B cell (primary cell): ENCODE measurements around the gene NIPAL4. TPM values are rescaled to one million over a fixed set of nuclear protein-coding genes. Genes with fewer than 3 reads are reported as not detected.

Source experiments
- ATAC-seq: fragments of 200-7000 bp; cut with Tn5 transposase; one replicate; pipeline ENCODE4 v1.10.0; 2021; ENCODE audit warnings: low read depth, mild to moderate bottlenecking, moderate number of reproducible peaks, moderate library complexity
- CTCF ChIA-PET: fragments of 350-600 bp; sonication (Branson Sonifier 250); formaldehyde crosslinking; loops from one replicate; lab custom pipeline; 2021; ENCODE audit warnings: antibody characterized with exemption, inconsistent platforms; lab: Charles Lee
- POLR2A ChIA-PET: fragments of 350-600 bp; sonication (Branson Sonifier 250); formaldehyde crosslinking; loops from one replicate; lab custom pipeline; 2021; ENCODE audit warnings: antibody characterized with exemption; lab: Charles Lee
- DNase-seq: peaks from one replicate; pipeline ENCODE4 v3.0.0; 2013
- H2AFZ ChIP-seq: 2 replicates; pipeline ENCODE4 v1.6.1; 2012; ENCODE audit warnings: mild to moderate bottlenecking, low read depth, low read length; ENCODE audit not compliant: insufficient read depth, poor library complexity, severe bottlenecking
- H3K27ac ChIP-seq, 2 donors: 1 replicate in 1 of 2; 2 replicates in 1 of 2; pipeline ENCODE4 v1.5.1; 2012 to 2013; ENCODE audit warnings: low read length in 2 of 2, mild to moderate bottlenecking in 2 of 2, moderate library complexity in 1 of 2
- H3K27me3 ChIP-seq, 4 experiments: fragments of 200-600 bp in 1 of 4; sonication (generic) in 1 of 4; replicated peaks in 1 of 4; 1 replicate in 2 of 4; 2 replicates in 2 of 4; pipeline versions ENCODE4 v1.6.1 to v1.7.0; 2013 to 2016; ENCODE audit warnings: low read length in 3 of 4, mild to moderate bottlenecking in 2 of 4, mixed read lengths in 1 of 4, moderate library complexity in 1 of 4; ENCODE audit not compliant: insufficient read depth in 4 of 4, control insufficient read depth in 3 of 4; ENCODE audit errors: control extremely low read depth in 1 of 4
- H3K36me3 ChIP-seq, 2 experiments: replicated peaks in 1 of 2; 1 replicate in 1 of 2; 2 replicates in 1 of 2; pipeline versions ENCODE4 v1.6.1 to v1.7.1; 2013; ENCODE audit warnings: low read length in 1 of 2; ENCODE audit not compliant: insufficient read depth in 2 of 2, control insufficient read depth in 1 of 2; ENCODE audit errors: control extremely low read depth in 1 of 2, extremely low read depth in 1 of 2
- H3K4me1 ChIP-seq, 2 donors: fragments of 200-600 bp in 1 of 2; sonication (generic) in 1 of 2; 1 replicate in 1 of 2; 2 replicates in 1 of 2; pipeline versions ENCODE4 v1.5.1 to v1.6.1; 2013 to 2017; ENCODE audit warnings: low read length in 2 of 2; ENCODE audit not compliant: control insufficient read depth in 2 of 2, insufficient read depth in 2 of 2
- H3K4me2 ChIP-seq: replicated peaks from 2 replicates; pipeline ENCODE3; 2012; ENCODE audit warnings: mild to moderate bottlenecking, low read depth, low read length; ENCODE audit not compliant: poor library complexity, severe bottlenecking
- H3K4me3 ChIP-seq, 5 experiments: fragments of 200-600 bp in 1 of 5; sonication (generic) in 1 of 5; 1 replicate in 3 of 5; 2 replicates in 2 of 5; pipeline versions ENCODE4 v1.5.1 to v1.7.0; 2011 to 2016; ENCODE audit warnings: low read length in 4 of 5, mild to moderate bottlenecking in 4 of 5, low read depth in 2 of 5, control low read depth in 1 of 5, moderate library complexity in 1 of 5; ENCODE audit not compliant: insufficient read depth in 1 of 5; ENCODE audit errors: control extremely low read depth in 1 of 5, extremely low read depth in 1 of 5
- H3K79me2 ChIP-seq: fragments of 200-600 bp; sonication (generic); one replicate; pipeline ENCODE4 v1.6.0; 2016; ENCODE audit warnings: low read length; ENCODE audit not compliant: control insufficient read depth, insufficient read depth
- H3K9ac ChIP-seq: fragments of 200-600 bp; sonication (generic); 2 replicates; pipeline ENCODE4 v1.6.1; 2017; ENCODE audit warnings: mild to moderate bottlenecking, low read length, moderate library complexity
- H3K9me3 ChIP-seq, 3 donors: one replicate each; pipeline versions ENCODE4 v1.6.1 to v1.7.1; 2013; ENCODE audit warnings: low read length in 2 of 3; ENCODE audit not compliant: control insufficient read depth in 2 of 3, insufficient read depth in 1 of 3; ENCODE audit errors: control extremely low read depth in 1 of 3
- H4K20me1 ChIP-seq: 2 replicates; pipeline ENCODE4 v1.6.0; 2012; ENCODE audit warnings: mild to moderate bottlenecking, low read length; ENCODE audit not compliant: insufficient read depth, control insufficient read depth, poor library complexity, severe bottlenecking
- H3K27ac Mint-ChIP-seq: one replicate; pipeline ENCODE4 v1.8.0; 2021; ENCODE audit warnings: mixed read lengths
- H3K27me3 Mint-ChIP-seq: one replicate; pipeline ENCODE4 v1.8.0; 2021; ENCODE audit warnings: mixed read lengths
- H3K4me1 Mint-ChIP-seq: one replicate; pipeline ENCODE4 v1.8.0; 2021; ENCODE audit warnings: mixed read lengths
- H3K4me3 Mint-ChIP-seq: one replicate; pipeline ENCODE4 v1.8.0; 2021; ENCODE audit warnings: mixed read lengths
- H3K9me3 Mint-ChIP-seq: one replicate; pipeline ENCODE4 v1.8.0; 2022; ENCODE audit warnings: mixed read lengths; ENCODE audit not compliant: insufficient read depth
- EZH2 ChIP-seq: IDR thresholded peaks from 2 replicates; pipeline ENCODE4 v1.6.1; 2012; ENCODE audit warnings: borderline replicate concordance, low read depth, mild to moderate bottlenecking, moderate library complexity, low read length; ENCODE audit not compliant: insufficient read depth, poor library complexity, severe bottlenecking
- WGBS: methylation state at CpG from one replicate; pipeline ENCODE4 v1.1.5; 2013; ENCODE audit warnings: missing lambda C conversion rate; ENCODE audit not compliant: insufficient coverage; 5-methylcytosine and 5-hydroxymethylcytosine counted together
- intact Hi-C: fragments of 100-400 bp; cut with micrococcal nuclease; formaldehyde crosslinking; loops from one replicate; pipeline ENCODE4 v1.10.0; 2022
- polyA plus RNA-seq: library from polyadenylated mRNA; depleted of rRNA; stranded (reverse); fragments of >200 nt; gene quantifications from 2 replicates; pipeline ENCODE4 v1.2.3, GENCODE V29; 2012
- total RNA-seq, 2 donors: library from RNA; stranded (reverse); fragments of 120-200 nt in 1 of 2; gene quantifications; 1 replicate in 1 of 2; 2 replicates in 1 of 2; pipeline versions ENCODE4 v1.2.3 to v1.2.4, GENCODE V29; 2013 to 2022
- TF ChIP-seq, protein P1 (sequence below): fragments of 200-600 bp; IDR thresholded peaks from one replicate; pipeline ENCODE4 v1.8.0; 2022; ENCODE audit warnings: antibody characterized with exemption, mild to moderate bottlenecking

Gene NIPAL4
- total and polyA plus RNA-seq, 2 donors (not counting 1 experiment from before 2014, with no cell fraction given), result 4.6 to 6.4 TPM

DNA sequence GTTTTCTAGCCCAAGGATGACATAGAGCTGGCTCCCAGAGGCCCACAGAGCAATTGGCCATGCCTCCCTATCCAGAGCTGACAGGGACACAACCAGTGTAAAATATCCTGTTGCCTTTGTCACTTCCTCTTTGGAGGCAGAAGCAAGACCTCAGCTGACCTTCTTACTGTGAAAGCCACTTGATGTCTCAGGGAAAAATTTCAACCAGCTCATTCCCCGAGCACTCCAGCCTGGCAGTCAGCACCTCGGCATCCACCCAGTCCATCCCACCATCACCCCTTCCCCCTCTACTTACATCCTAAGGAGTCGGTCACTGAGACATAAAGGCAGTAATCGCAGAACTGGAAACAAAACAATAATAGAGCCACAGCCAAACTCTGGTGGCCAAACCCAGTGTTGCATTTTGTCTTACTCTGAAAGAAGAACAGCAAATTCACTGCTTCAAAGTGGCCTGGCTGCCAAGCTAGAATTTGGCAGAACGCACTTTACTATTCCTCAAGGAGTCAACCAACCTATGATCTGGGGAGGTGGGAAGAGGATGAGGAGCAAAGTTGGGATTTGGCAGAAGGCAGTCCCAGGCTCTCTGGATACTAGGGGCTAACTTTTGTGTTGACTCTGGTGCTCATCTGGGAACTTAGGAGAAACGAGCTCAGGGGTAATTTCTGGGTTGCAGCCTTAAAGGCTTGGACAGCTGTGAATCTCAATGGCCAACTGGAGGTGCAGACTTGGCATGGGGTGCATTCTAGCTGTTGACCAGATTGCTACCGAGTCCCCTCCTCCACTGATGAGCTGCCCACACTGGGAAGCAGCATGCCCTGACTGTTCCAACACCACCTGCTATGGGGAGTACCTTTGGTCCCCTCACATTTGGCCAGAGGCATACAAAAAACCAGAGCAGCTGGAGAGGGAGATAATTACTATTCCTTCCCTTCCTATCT is 13.6 kb downstream of the NIPAL4 start:
- no peak for ATAC-seq
- CTCF ChIA-PET, result interaction anchor here (1.0 to 15.5 kb wide), 7 partner anchors 10 to 145 kb away, joined by 3 to 162 read pairs (median 4); no protein-coding TSS in a partner anchor
- H3K27ac ChIP-seq, result peak overlapping the region in 1 of 2 donors; percentile 54

More for the DNA sequence above, 13.6 kb downstream of the NIPAL4 start:
- H2AFZ ChIP-seq, result no peak overlapping the region
- no peak overlapping the region for H3K9ac ChIP-seq
- Mint-ChIP-seq H3K27ac (peak overlapping the region; percentile 86), H3K4me3 (no peak overlapping the region), H3K27me3 (no peaks in the 10 kb centered on the region), H3K4me1 (peaks cover 69% of the 10 kb centered on the region), H3K9me3 (no peaks in the 10 kb centered on the region)
- H3K27me3 ChIP-seq, result no peaks in the 10 kb centered on the region
- TF ChIP-seq EZH2, result no peak
- TF ChIP-seq, protein P1, sequence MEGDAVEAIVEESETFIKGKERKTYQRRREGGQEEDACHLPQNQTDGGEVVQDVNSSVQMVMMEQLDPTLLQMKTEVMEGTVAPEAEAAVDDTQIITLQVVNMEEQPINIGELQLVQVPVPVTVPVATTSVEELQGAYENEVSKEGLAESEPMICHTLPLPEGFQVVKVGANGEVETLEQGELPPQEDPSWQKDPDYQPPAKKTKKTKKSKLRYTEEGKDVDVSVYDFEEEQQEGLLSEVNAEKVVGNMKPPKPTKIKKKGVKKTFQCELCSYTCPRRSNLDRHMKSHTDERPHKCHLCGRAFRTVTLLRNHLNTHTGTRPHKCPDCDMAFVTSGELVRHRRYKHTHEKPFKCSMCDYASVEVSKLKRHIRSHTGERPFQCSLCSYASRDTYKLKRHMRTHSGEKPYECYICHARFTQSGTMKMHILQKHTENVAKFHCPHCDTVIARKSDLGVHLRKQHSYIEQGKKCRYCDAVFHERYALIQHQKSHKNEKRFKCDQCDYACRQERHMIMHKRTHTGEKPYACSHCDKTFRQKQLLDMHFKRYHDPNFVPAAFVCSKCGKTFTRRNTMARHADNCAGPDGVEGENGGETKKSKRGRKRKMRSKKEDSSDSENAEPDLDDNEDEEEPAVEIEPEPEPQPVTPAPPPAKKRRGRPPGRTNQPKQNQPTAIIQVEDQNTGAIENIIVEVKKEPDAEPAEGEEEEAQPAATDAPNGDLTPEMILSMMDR, result no peak
- no peak overlapping the region for H3K4me3 ChIP-seq
- POLR2A ChIA-PET, result interaction anchor here (0.5 to 1.2 kb wide), 3 partner anchors 16 to 36 kb away, joined by 3 to 4 read pairs (median 3); no protein-coding TSS in a partner anchor
- peaks cover 7% of the 10 kb centered on the region for H3K79me2 ChIP-seq
- H3K4me2 ChIP-seq, result no peak overlapping the region
- 80% methylated on average over 6 of the region's 7 CpGs for WGBS
- no peaks in the 10 kb centered on the region for H3K9me3 ChIP-seq
- H3K4me1 ChIP-seq, result peaks cover 23 to 43% of the 10 kb centered on the region in 2 donors
- no peaks in the 10 kb centered on the region for H4K20me1 ChIP-seq
- peaks cover 6 to 76% of the 10 kb centered on the region in 2 experiments for H3K36me3 ChIP-seq
- intact Hi-C loops, result no loop called here
- no peak for DNase-seq
